ENCODE data around the gene SAMD9L. TPM values are rescaled to one million over a fixed set of nuclear protein-coding genes. Genes with fewer than 3 reads are reported as not detected.

The SAMD9L gene
- polyA plus RNA-seq, 1 donor, result 6.5 TPM

Other genes with a start within 250 kb of the SAMD9L start
- 6.1 TPM for gene SAMD9, start 30.4 kb downstream of the SAMD9L start, polyA plus RNA-seq
- 63.2 TPM for gene HEPACAM2, start 78.1 kb upstream of the SAMD9L start, polyA plus RNA-seq
- gene VPS50, start 84.0 kb upstream of the SAMD9L start, polyA plus RNA-seq, result 22.5 TPM